Vagina (tissue), 2 donors: ENCODE measurements around the gene PIN1. TPM values are rescaled to one million over a fixed set of nuclear protein-coding genes. Genes with fewer than 3 reads are reported as not detected.
A peak's percentile ranks its signal among the peaks of the same experiment; 100 is the strongest.
"Not testable (repeated sequence)": the region's sequence is repeated elsewhere in the genome, so short reads cannot be mapped to it uniquely, and the experiment has no call there.

ENCODE experiments used
- DNase-seq, 2 donors: peaks; one replicate each; pipeline ENCODE4 v3.0.0-alpha.2; 2017; ENCODE audit errors: extremely low spot score in 2 of 2
- H3K27ac ChIP-seq: fragments of 200-600 bp; sonication (generic); one replicate; pipeline ENCODE4 v1.5.1; 2019
- H3K27me3 ChIP-seq: fragments of 200-600 bp; sonication (generic); one replicate; pipeline ENCODE4 v1.5.1; 2019
- H3K36me3 ChIP-seq, 2 donors: fragments of 200-600 bp; sonication (generic); one replicate each; pipeline ENCODE4 v1.5.1; 2017 to 2019
- H3K4me1 ChIP-seq: fragments of 200-600 bp; sonication (generic); one replicate; pipeline ENCODE4 v1.5.1; 2019
- H3K4me3 ChIP-seq, 2 donors: fragments of 200-600 bp; sonication (generic); 1 replicate in 1 of 2; 2 replicates in 1 of 2; pipeline ENCODE4 v1.5.1; 2016 to 2019
- H3K9me3 ChIP-seq: fragments of 200-600 bp; sonication (generic); one replicate; pipeline ENCODE4 v1.5.1; 2019
- CTCF ChIP-seq, 3 experiments: fragments of 450-650 bp in 2 of 3; fragments of 200-600 bp in 1 of 3; sonication (generic) in 1 of 3; IDR thresholded peaks; one replicate each; pipeline ENCODE4 v1.5.1; 2017 to 2019; ENCODE audit warnings: antibody characterized with exemption in 3 of 3, mild to moderate bottlenecking in 2 of 3, moderate library complexity in 2 of 3
- POLR2A ChIP-seq, 2 donors: fragments of 450-650 bp; IDR thresholded peaks; one replicate each; pipeline ENCODE4 v1.6.1; 2017; ENCODE audit warnings: antibody characterized with exemption in 2 of 2, mild to moderate bottlenecking in 2 of 2, moderate library complexity in 2 of 2
- POLR2AphosphoS5 ChIP-seq, 2 donors: sonication (generic); formaldehyde crosslinking; IDR thresholded peaks; one replicate each; pipeline ENCODE4 v1.9.0; 2017; ENCODE audit warnings: antibody characterized with exemption in 2 of 2, mild to moderate bottlenecking in 2 of 2, low read depth in 1 of 2; ENCODE audit not compliant: insufficient read depth in 1 of 2
- intact Hi-C: fragments of 100-400 bp; cut with DNase I; formaldehyde crosslinking; loops from one replicate; pipeline ENCODE4 v1.15.1; 2023
- total RNA-seq: library from RNA; depleted of rRNA; stranded (reverse); fragments of >200 nt; gene quantifications from one replicate; pipeline ENCODE4 v1.2.3, GENCODE V29; 2016

The PIN1 gene
- total RNA-seq, 1 donor from 2014 or later = 73.4 TPM

GRCh38 chr19:9839415-9839814 is 4.3 kb downstream of the PIN1 start:
- peaks cover 0 to 56% of the 10 kb centered on the region in 2 donors for H3K36me3 ChIP-seq

GRCh38 chr19:9842834-9843625 is 7.9 kb downstream of the PIN1 start:
- no peak for DNase-seq
- peaks cover 0 to 61% of the 10 kb centered on the region in 2 donors for H3K36me3 ChIP-seq
- H3K27ac ChIP-seq = no peak overlapping the region
- H3K4me3 ChIP-seq = no peak overlapping the region
- intact Hi-C loops = no loop called here
- no peaks in the 10 kb centered on the region for H3K9me3 ChIP-seq
- peaks cover 19% of the 10 kb centered on the region for H3K4me1 ChIP-seq
- H3K27me3 ChIP-seq = no peaks in the 10 kb centered on the region
- TF ChIP-seq CTCF (IDR thresholded peaks at IDR 0.05) (no peak), POLR2A (IDR thresholded peaks at IDR 0.05) (no peak), POLR2AphosphoS5 (IDR thresholded peaks at IDR 0.05; ENCODE audit: insufficient read depth in 1 of 2, low read depth in 1 of 2) (no peak)

More at GRCh38 chr19:9839415-9839814, 4.3 kb downstream of the PIN1 start:
- Histone ChIP-seq H3K27ac (no peak overlapping the region), H3K9me3 (no peaks in the 10 kb centered on the region), H3K4me1 (peaks cover 25% of the 10 kb centered on the region), H3K27me3 (no peaks in the 10 kb centered on the region), H3K4me3 (no peak overlapping the region)
- no peak for DNase-seq
- intact Hi-C loops = no loop called here
- TF ChIP-seq CTCF (IDR thresholded peaks at IDR 0.05) (no peak), POLR2A (IDR thresholded peaks at IDR 0.05) (no peak), POLR2AphosphoS5 (IDR thresholded peaks at IDR 0.05; ENCODE audit: insufficient read depth in 1 of 2, low read depth in 1 of 2) (no peak)

- H3K4me3 ChIP-seq, DNase-seq, H3K9me3 ChIP-seq, H3K27ac ChIP-seq, H3K27me3 ChIP-seq, intact Hi-C loops: not testable (repeated sequence)
- Histone ChIP-seq H3K36me3 (peaks cover 0 to 62% of the 10 kb centered on the region in 2 donors), H3K4me1 (peaks cover 19% of the 10 kb centered on the region)
These were observed 8.6 kb downstream of the PIN1 start for GRCh38 chr19:9843626-9844273.

DNA sequence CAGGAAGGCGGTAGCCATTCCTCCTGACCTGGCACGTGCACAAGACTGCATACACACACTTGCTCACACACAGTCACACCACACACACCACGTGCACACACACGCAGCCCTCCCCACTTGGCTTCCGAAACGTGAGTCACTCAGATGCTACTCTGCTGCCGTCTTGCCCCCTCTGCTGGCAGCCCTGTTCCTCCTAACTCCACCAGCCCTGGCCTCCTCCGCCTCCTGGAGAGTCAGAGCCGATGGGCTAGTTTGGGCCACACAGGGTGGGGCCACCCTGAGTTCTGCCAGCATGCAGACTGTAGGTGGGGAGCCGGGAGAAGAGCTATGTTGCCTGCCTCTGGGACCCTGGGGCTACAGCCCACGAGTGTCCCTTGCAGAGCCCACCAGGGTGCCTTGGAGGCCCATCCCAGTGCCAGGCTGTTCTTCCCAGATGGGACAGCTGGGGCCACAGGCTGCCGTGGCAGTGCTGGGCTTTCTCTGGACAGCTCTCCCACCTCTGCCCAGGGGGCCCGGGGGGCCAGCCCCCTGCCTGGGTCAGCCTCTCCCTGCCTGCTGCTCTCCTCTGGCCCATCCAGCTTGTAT is 12.1 kb downstream of the PIN1 start:
- Histone ChIP-seq H3K27me3 (no peaks in the 10 kb centered on the region), H3K36me3 (peaks cover 0 to 37% of the 10 kb centered on the region in 2 donors), H3K9me3 (no peaks in the 10 kb centered on the region), H3K4me3 (no peak overlapping the region), H3K27ac (peak overlapping the region; percentile 69), H3K4me1 (peaks cover 19% of the 10 kb centered on the region)
- intact Hi-C loops = no loop called here
- no peak for DNase-seq
- TF ChIP-seq POLR2AphosphoS5 (IDR thresholded peaks at IDR 0.05; ENCODE audit: insufficient read depth in 1 of 2, low read depth in 1 of 2) (peak; percentile 30 to 42), CTCF (IDR thresholded peaks at IDR 0.05) (peak; percentile 22 to 50 (median 34)), POLR2A (IDR thresholded peaks at IDR 0.05) (no peak)

DNA sequence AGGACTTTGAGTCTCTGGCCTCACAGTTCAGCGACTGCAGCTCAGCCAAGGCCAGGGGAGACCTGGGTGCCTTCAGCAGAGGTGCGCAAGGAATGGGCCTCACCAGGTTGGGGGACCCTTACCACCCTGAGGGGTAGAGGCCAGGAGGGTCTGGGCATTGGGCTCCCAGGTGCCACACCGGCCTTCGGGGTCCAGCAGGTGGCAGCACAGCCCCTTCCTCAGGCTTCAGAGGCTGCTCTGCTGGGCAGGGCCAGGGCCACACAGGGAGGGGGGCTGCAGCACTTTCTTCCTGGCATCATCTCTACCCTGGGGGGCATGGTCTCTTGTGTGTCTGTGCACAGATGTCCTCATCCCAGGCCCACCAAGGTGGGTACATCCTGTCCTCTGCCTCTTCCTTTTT is 12.9 kb downstream of the PIN1 start:
- Histone ChIP-seq H3K36me3 (peaks cover 0 to 28% of the 10 kb centered on the region in 2 donors), H3K9me3 (no peaks in the 10 kb centered on the region), H3K27me3 (no peaks in the 10 kb centered on the region), H3K4me1 (peaks cover 19% of the 10 kb centered on the region), H3K4me3 (no peak overlapping the region), H3K27ac (no peak overlapping the region)
- intact Hi-C loops = no loop called here
- no peak for TF ChIP-seq POLR2AphosphoS5 (IDR thresholded peaks at IDR 0.05; ENCODE audit: insufficient read depth in 1 of 2, low read depth in 1 of 2)
- TF ChIP-seq POLR2A (IDR thresholded peaks at IDR 0.05) = no peak
- peak in 1 of 3 experiments; percentile 18 for TF ChIP-seq CTCF (IDR thresholded peaks at IDR 0.05)
- DNase-seq = no peak
